GM19351 (cell line): ENCODE data around the gene ING5.
"Not testable (repeated sequence)": the region's sequence is repeated elsewhere in the genome, so short reads cannot be mapped to it uniquely, and the experiment has no call there.

Experiments
- ATAC-seq: cut with Tn5 transposase; IDR thresholded peaks from one replicate; pipeline ENCODE4 v1.9.1; 2021; ENCODE audit warnings: mild to moderate bottlenecking, moderate library complexity; ENCODE audit not compliant: unreplicated experiment

The ING5 gene

GRCh38 chr2:241755777-241756176, 53.9 kb downstream of the ING5 start:
- no peak for ATAC-seq

- ATAC-seq: no peak
Measured at GRCh38 chr2:241759067-241759807, 57.4 kb downstream of the ING5 start.

GRCh38 chr2:241759893-241760292, 58.1 kb downstream of the ING5 start:
- not testable (repeated sequence) for ATAC-seq

GRCh38 chr2:241760301-241760771, 58.5 kb downstream of the ING5 start:
- ATAC-seq: no peak

GRCh38 chr2:241762321-241762932, 60.6 kb downstream of the ING5 start:
- ATAC-seq: no peak

- no peak for ATAC-seq
Measured at GRCh38 chr2:241762933-241763369, 61.1 kb downstream of the ING5 start.

- no peak for ATAC-seq
Measured at GRCh38 chr2:241763551-241764274, 61.9 kb downstream of the ING5 start.

- ATAC-seq: no peak
Measured at GRCh38 chr2:241764275-241765241, 62.7 kb downstream of the ING5 start.

GRCh38 chr2:241767464-241768250, 65.8 kb downstream of the ING5 start:
- no peak for ATAC-seq

- no peak for ATAC-seq
Measured at GRCh38 chr2:241768251-241768711, 66.4 kb downstream of the ING5 start.

- no peak for ATAC-seq
Measured at GRCh38 chr2:241768850-241769249, 67.0 kb downstream of the ING5 start.

GRCh38 chr2:241769819-241770184, 68.0 kb downstream of the ING5 start:
- no peak for ATAC-seq

GRCh38 chr2:241770185-241770935, 68.5 kb downstream of the ING5 start:
- no peak for ATAC-seq

GRCh38 chr2:241770936-241771285, 69.1 kb downstream of the ING5 start:
- no peak for ATAC-seq

GRCh38 chr2:241771286-241772062, 69.6 kb downstream of the ING5 start:
- no peak for ATAC-seq

- no peak for ATAC-seq
Measured at GRCh38 chr2:241772063-241772499, 70.2 kb downstream of the ING5 start.

GRCh38 chr2:241773511-241774418, 71.9 kb downstream of the ING5 start:
- ATAC-seq: no peak
